ENCODE results near the gene HABP2.

HABP2 gene

DNA sequence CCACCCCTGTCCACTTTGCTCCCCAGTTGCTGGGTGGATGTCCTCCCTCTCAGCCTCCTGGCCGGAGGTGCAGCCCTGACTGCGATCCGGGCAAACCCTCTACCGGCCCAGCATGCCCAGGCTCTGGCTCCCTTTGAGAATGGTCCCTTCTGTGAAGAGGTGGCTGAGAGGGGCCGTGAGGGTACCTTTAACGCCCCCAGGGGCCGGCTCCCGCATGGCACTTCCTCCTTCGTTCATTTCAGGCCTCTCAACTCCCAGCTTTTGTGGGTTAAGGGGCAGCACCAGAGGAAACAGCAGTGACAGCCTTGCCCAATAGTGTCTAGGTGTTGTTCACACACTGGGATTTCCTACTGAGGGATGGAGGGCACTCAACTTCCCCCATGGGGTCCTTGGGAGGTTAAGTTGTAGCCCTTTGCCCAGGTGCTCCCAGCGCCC, 33.2 kb upstream of the HABP2 start:
- Histone ChIP-seq H3K9ac (ENCODE audit: low read length) (no peak overlapping the region), H3K4me1 (ENCODE audit: control insufficient read depth, insufficient read depth, low read length) (no peaks in the 10 kb centered on the region), H3K4me3 (ENCODE audit: low read length) (no peak overlapping the region), H3K36me3 (ENCODE audit: control insufficient read depth, insufficient read depth, low read length) (no peaks in the 10 kb centered on the region), H3K9me3 (ENCODE audit: control insufficient read depth, low read length) (no peaks in the 10 kb centered on the region), H3K27me3 (ENCODE audit: control insufficient read depth, insufficient read depth, low read length) (no peaks in the 10 kb centered on the region)

DNA sequence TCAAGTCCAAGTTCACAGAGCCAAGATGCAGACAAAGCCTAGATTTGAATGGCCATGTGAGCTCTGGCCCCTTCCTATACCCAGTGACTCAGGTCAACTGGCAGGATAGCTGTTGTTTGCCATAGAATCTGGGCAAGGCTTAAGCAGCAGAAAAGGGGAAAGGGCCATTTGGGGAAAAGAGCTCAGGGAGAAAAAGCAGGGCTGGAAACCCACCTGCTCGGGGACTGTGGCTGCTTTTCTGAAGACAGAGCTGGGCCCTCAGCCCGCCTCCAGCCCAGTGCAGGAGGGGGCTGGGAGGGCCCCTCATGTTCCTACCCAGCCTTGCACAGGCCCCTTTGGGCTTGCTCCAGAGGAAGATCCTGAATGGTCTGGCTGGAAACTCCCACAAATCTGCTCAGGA, 32.6 kb upstream of the HABP2 start:
- H3K9ac ChIP-seq (ENCODE audit: low read length): no peak overlapping the region
- H3K4me1 ChIP-seq (ENCODE audit: control insufficient read depth, insufficient read depth, low read length): no peaks in the 10 kb centered on the region
- H3K27me3 ChIP-seq (ENCODE audit: control insufficient read depth, insufficient read depth, low read length): no peaks in the 10 kb centered on the region
- no peaks in the 10 kb centered on the region for H3K36me3 ChIP-seq (ENCODE audit: control insufficient read depth, insufficient read depth, low read length)
- no peaks in the 10 kb centered on the region for H3K9me3 ChIP-seq (ENCODE audit: control insufficient read depth, low read length)
- no peak overlapping the region for H3K4me3 ChIP-seq (ENCODE audit: low read length)

DNA sequence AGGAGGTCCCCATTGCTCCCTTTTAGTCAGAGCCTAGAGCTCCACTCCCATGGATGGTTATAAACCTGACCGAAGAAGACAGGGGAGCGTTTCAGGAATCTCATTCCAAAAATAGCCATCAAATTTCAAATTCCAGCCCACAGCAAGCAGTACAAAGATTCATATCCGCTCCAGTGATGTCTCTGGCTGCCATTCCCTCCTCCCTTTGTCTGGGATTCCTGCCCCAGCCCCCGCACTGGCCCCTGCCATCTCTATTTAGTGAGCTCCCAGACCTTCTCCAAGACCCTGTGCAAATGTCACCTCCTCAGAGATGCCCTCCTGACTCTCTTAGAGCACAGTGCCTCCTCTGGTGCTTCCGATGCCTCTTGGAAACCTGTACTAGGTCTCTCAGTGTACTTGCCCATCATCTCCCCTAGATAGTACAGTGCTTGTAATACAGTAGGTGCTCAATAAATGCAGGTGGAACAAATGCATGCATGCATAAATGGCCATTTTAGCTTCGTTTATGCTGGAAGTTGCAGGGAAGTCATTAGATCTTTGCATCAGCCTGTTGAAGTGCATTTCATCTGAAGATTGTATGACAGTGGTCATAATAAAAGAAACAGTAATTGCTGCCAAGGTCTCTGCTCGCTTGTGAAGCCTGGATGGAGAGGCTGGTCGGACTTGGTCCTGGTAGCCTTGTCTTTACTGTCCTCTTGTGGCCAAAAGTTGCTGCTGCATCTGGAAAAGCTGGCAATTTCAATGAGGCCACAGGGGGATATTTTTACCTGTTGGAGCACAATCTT, 32.0 kb upstream of the HABP2 start:
- H3K4me1 ChIP-seq (ENCODE audit: control insufficient read depth, insufficient read depth, low read length): no peaks in the 10 kb centered on the region
- H3K27me3 ChIP-seq (ENCODE audit: control insufficient read depth, insufficient read depth, low read length): no peaks in the 10 kb centered on the region
- H3K9me3 ChIP-seq (ENCODE audit: control insufficient read depth, low read length): no peaks in the 10 kb centered on the region
- H3K36me3 ChIP-seq (ENCODE audit: control insufficient read depth, insufficient read depth, low read length): no peaks in the 10 kb centered on the region
- no peak overlapping the region for H3K9ac ChIP-seq (ENCODE audit: low read length)
- no peak overlapping the region for H3K4me3 ChIP-seq (ENCODE audit: low read length)

DNA sequence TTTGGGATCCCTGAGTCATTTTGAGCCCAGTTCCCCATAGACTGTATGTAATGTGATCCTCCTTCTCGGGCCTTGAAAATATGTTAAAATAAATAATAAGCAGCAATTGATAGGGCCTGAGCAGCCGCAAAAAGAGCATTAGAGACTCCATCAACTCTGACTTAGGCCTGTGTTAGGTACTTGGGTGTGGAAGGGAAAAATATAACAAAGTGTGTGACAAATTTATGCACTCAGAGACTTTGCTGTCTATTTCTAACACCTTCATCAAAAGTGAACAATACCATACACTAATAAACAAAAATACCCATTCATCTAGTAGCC, 31.4 kb upstream of the HABP2 start:
- H3K27me3 ChIP-seq (ENCODE audit: control insufficient read depth, insufficient read depth, low read length): no peaks in the 10 kb centered on the region
- H3K36me3 ChIP-seq (ENCODE audit: control insufficient read depth, insufficient read depth, low read length): no peaks in the 10 kb centered on the region
- H3K9me3 ChIP-seq (ENCODE audit: control insufficient read depth, low read length): no peaks in the 10 kb centered on the region
- no peak overlapping the region for H3K4me3 ChIP-seq (ENCODE audit: low read length)
- H3K9ac ChIP-seq (ENCODE audit: low read length): no peak overlapping the region
- H3K4me1 ChIP-seq (ENCODE audit: control insufficient read depth, insufficient read depth, low read length): no peaks in the 10 kb centered on the region

DNA sequence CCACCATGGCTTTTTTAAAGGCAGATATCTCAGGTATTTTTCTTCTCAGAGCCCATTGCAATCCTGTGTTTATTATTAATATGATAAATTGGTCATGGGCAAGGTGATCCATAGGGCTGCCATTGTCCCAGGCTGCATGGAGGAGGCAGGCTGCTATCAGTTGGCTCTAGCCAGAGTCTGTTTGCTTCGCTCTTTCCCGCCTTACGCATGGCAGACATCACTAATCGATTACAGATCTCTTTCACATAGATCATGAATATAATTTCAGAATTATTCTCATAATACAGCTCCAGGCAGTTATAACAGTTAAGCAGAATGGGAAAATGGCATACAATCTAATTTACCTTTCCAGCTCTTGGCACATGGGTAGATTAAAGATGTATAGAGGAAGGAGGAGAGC, 30.4 kb upstream of the HABP2 start:
- Histone ChIP-seq H3K27me3 (ENCODE audit: control insufficient read depth, insufficient read depth, low read length) (no peaks in the 10 kb centered on the region), H3K4me1 (ENCODE audit: control insufficient read depth, insufficient read depth, low read length) (no peaks in the 10 kb centered on the region), H3K9me3 (ENCODE audit: control insufficient read depth, low read length) (no peaks in the 10 kb centered on the region), H3K36me3 (ENCODE audit: control insufficient read depth, insufficient read depth, low read length) (no peaks in the 10 kb centered on the region), H3K4me3 (ENCODE audit: low read length) (no peak overlapping the region), H3K9ac (ENCODE audit: low read length) (no peak overlapping the region)

DNA sequence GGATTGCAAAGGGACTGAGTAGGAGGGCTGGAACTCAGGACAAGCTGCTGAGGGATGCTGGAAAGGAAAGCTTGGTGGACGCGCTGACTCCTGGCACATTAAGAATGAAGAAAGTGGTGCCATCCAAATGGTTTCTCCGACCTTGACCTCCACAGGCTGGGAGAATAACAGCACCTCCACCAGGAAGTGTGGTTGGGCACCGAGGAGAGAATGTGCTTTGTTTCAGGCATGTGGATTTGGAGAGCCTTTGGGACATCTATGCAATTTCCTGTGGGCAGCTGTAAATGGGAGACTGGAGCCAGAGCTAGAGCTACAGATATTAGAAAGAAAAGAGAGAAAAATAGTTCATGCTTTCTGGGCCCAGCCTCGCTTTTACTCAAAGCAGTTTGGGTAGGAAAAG, 29.8 kb upstream of the HABP2 start:
- Histone ChIP-seq H3K4me3 (ENCODE audit: low read length) (no peak overlapping the region), H3K27me3 (ENCODE audit: control insufficient read depth, insufficient read depth, low read length) (no peaks in the 10 kb centered on the region)

DNA sequence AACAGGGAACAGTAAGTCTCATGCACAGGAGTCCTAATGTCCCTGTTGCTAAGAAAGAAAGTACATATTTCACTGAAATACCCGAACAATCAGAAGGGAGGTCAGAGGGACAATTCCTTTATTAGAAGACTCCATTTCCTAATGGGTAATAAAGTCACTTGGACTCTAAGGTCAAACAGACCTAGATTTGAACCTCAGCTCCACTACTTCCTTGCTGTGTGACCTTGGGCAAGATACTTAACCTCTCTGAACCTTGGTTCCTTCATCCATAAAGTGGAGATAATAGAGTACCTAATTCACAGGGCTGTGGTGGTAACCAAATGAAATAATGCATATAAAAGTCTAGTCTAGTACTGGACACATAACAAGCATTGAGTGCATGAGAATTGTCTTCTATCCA, 29.2 kb upstream of the HABP2 start:
- Histone ChIP-seq H3K27me3 (ENCODE audit: control insufficient read depth, insufficient read depth, low read length) (no peaks in the 10 kb centered on the region), H3K9me3 (ENCODE audit: control insufficient read depth, low read length) (no peaks in the 10 kb centered on the region), H3K4me1 (ENCODE audit: control insufficient read depth, insufficient read depth, low read length) (no peaks in the 10 kb centered on the region), H3K9ac (ENCODE audit: low read length) (no peak overlapping the region), H3K4me3 (ENCODE audit: low read length) (no peak overlapping the region), H3K36me3 (ENCODE audit: control insufficient read depth, insufficient read depth, low read length) (no peaks in the 10 kb centered on the region)

More for the DNA sequence above, 29.8 kb upstream of the HABP2 start:
- H3K36me3 ChIP-seq (ENCODE audit: control insufficient read depth, insufficient read depth, low read length): no peaks in the 10 kb centered on the region
- H3K9ac ChIP-seq (ENCODE audit: low read length): no peak overlapping the region
- no peaks in the 10 kb centered on the region for H3K9me3 ChIP-seq (ENCODE audit: control insufficient read depth, low read length)
- no peaks in the 10 kb centered on the region for H3K4me1 ChIP-seq (ENCODE audit: control insufficient read depth, insufficient read depth, low read length)

DNA sequence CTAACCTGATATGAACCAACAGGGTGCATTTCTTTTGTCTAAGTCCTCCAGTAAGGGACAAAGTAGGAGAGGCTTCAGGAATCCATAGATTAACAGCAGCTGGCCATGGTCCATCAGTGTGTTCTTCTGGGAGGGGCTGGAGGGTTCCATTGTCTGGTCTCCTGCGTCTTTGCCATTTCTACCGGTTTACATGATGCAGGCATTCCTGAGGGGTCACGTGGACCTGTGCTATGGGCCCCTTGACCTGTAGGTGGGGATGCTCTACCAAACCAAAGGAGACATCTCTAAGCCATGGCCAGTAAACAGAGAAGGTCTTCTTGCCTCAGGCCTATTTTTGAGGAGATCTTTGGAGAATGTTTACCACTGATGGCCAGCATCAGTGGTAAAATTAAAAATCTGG, 28.7 kb upstream of the HABP2 start:
- Histone ChIP-seq H3K9me3 (ENCODE audit: control insufficient read depth, low read length) (no peaks in the 10 kb centered on the region), H3K4me1 (ENCODE audit: control insufficient read depth, insufficient read depth, low read length) (no peaks in the 10 kb centered on the region), H3K27me3 (ENCODE audit: control insufficient read depth, insufficient read depth, low read length) (no peaks in the 10 kb centered on the region), H3K4me3 (ENCODE audit: low read length) (no peak overlapping the region), H3K36me3 (ENCODE audit: control insufficient read depth, insufficient read depth, low read length) (no peaks in the 10 kb centered on the region), H3K9ac (ENCODE audit: low read length) (no peak overlapping the region)

DNA sequence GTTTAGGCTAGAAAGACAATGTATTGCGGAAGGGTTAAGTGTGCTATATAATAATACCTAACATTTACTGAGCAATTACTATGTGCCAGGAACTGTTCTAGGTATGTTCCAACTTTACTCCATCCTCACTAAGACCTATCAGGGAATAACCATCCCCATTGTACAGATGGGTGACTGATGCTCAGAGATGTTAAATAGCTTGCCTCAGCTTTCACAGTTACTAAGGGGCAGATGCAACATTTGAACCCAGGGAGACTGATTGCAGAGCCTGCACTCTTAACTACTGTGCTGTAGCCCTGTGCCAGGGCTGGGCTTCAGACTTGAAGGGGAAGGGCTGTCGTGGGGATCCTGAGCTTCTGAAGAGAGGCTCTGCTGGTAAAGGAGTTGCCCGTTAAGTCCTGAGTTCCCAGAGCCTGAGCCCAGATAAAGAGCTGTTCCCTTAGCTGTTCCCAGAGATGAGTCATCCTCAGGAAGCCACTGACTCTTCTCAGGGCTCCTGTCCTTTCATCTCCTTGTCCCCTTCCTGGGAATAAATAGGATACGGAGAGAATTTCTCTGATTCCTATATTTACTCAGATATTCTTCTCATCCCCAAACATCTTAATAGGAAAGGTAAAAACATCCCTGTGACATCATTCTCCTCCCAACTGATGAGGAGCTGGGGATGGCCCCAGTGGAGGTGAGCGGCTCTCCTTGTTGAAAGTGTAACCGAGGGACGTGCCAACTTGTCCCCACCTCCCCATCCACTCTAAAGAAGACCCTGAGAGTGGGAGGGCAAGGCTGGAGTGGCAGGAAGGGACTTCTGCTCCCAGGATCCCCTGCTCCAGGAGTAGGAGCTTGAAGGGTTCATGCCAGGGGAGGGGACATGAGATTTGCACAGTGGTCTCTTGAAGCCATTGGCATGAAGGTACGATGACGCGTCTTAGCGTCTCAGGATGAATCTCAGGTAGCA, 28.0 kb upstream of the HABP2 start:
- Histone ChIP-seq H3K4me3 (ENCODE audit: low read length) (no peak overlapping the region), H3K9ac (ENCODE audit: low read length) (no peak overlapping the region), H3K4me1 (ENCODE audit: control insufficient read depth, insufficient read depth, low read length) (no peaks in the 10 kb centered on the region), H3K36me3 (ENCODE audit: control insufficient read depth, insufficient read depth, low read length) (no peaks in the 10 kb centered on the region), H3K9me3 (ENCODE audit: control insufficient read depth, low read length) (no peaks in the 10 kb centered on the region), H3K27me3 (ENCODE audit: control insufficient read depth, insufficient read depth, low read length) (no peaks in the 10 kb centered on the region)

DNA sequence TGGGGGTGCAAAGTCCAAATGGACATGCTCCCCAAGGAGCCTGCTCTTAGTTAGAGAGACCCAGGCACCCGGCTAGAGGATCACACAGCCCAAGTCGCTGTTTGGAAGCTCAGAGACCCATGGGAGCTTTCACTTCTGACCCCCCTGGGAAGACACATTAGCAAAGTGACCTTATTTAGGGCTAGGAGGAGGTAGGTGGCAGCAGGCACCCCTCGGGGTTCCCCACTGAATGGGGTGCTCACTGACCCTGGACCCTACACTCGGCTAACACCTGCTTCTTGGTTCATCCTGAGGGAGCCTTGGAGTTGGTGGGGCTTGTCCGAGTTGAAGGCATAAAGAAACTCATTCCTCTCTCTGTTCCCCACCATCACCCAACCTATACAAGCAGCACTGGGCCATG, 27.1 kb upstream of the HABP2 start:
- Histone ChIP-seq H3K36me3 (ENCODE audit: control insufficient read depth, insufficient read depth, low read length) (no peaks in the 10 kb centered on the region), H3K27me3 (ENCODE audit: control insufficient read depth, insufficient read depth, low read length) (no peaks in the 10 kb centered on the region), H3K4me1 (ENCODE audit: control insufficient read depth, insufficient read depth, low read length) (no peaks in the 10 kb centered on the region), H3K4me3 (ENCODE audit: low read length) (no peak overlapping the region), H3K9ac (ENCODE audit: low read length) (no peak overlapping the region), H3K9me3 (ENCODE audit: control insufficient read depth, low read length) (no peaks in the 10 kb centered on the region)

DNA sequence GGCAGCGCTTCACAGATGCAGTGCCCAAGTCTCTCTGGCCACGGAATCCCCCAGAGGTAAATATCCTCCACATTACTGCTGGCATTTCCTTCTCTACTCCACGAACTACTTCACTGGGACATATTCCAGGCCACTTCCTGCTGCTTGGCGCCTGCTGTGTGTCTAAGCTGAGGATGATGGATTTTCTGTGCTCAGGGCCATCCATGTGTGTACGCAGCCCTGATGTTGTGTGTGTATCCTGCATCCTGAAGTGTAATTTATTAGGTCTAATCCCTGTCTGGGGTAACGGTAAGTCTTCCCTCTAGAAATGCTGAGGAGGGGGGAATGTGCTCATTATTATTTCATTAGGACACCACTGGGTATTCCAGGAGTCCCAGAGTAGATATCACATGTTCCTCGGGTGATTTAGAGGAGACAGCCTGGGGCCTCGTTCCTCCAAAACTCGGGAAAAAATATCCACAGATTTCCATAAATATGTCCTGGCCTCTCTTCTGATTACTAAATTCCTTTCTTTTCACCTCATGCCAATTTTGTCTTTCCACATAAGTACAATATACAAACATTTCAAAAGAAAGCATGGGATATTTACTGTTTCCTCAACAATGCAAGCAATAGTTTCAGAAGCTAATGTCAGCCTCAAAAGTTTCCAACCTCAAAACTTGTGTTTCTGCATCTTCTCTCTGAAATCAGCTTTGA, 25.5 kb upstream of the HABP2 start:
- Histone ChIP-seq H3K9me3 (ENCODE audit: control insufficient read depth, low read length) (no peaks in the 10 kb centered on the region), H3K4me1 (ENCODE audit: control insufficient read depth, insufficient read depth, low read length) (no peaks in the 10 kb centered on the region), H3K36me3 (ENCODE audit: control insufficient read depth, insufficient read depth, low read length) (no peaks in the 10 kb centered on the region), H3K4me3 (ENCODE audit: low read length) (no peak overlapping the region), H3K9ac (ENCODE audit: low read length) (no peak overlapping the region), H3K27me3 (ENCODE audit: control insufficient read depth, insufficient read depth, low read length) (no peaks in the 10 kb centered on the region)

DNA sequence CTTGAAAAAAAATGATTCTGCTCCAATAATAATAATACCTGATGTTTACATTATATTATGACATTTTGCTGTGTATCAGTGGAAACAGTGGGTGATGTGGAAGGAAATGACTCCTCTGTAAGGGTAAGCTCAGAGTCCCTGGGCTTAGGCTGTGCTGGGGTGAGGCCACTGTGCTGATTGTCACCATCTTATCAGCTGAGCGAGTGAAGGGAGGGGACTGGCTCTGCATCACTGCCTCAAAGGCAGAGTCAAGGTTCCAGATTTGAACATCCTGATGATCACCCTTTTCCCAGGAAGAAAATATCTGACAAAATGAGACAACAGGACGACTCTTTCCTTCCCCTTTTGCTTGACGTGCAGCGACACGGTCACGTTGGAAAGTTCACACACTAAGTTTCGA, 24.0 kb upstream of the HABP2 start:
- no peaks in the 10 kb centered on the region for H3K9me3 ChIP-seq (ENCODE audit: control insufficient read depth, low read length)
- H3K27me3 ChIP-seq (ENCODE audit: control insufficient read depth, insufficient read depth, low read length): no peaks in the 10 kb centered on the region
- no peak overlapping the region for H3K9ac ChIP-seq (ENCODE audit: low read length)
- H3K4me3 ChIP-seq (ENCODE audit: low read length): no peak overlapping the region
- no peaks in the 10 kb centered on the region for H3K4me1 ChIP-seq (ENCODE audit: control insufficient read depth, insufficient read depth, low read length)
- no peaks in the 10 kb centered on the region for H3K36me3 ChIP-seq (ENCODE audit: control insufficient read depth, insufficient read depth, low read length)
